Upper lobe of left lung (tissue), 6 donors: ENCODE data around the gene LYZL6. TPM values are rescaled to one million over a fixed set of nuclear protein-coding genes. Genes with fewer than 3 reads are reported as not detected.

Source experiments
- ATAC-seq, 2 donors: fragments of 200-7000 bp; cut with Tn5 transposase; one replicate each; pipeline ENCODE4 v1.9.1; 2022; ENCODE audit warnings: mild to moderate bottlenecking in 2 of 2, moderate library complexity in 2 of 2; ENCODE audit not compliant: low FRiP score in 2 of 2
- DNase-seq, 2 donors: peaks; one replicate each; pipeline ENCODE4 v3.0.0-alpha.2; 2019 to 2020
- H3K27ac ChIP-seq, 4 donors: fragments of 200-600 bp; sonication (generic); one replicate each; pipeline ENCODE4 v1.5.1; 2016 to 2019
- H3K27me3 ChIP-seq, 4 donors: fragments of 200-600 bp; sonication (generic); one replicate each; pipeline ENCODE4 v1.5.1; 2017 to 2019
- H3K36me3 ChIP-seq, 4 donors: fragments of 200-600 bp; sonication (generic); one replicate each; pipeline ENCODE4 v1.5.1; 2016 to 2019
- H3K4me1 ChIP-seq, 4 donors: fragments of 200-600 bp; sonication (generic); one replicate each; pipeline ENCODE4 v1.5.1; 2018 to 2019
- H3K4me3 ChIP-seq, 4 donors: fragments of 200-600 bp; sonication (generic); one replicate each; pipeline ENCODE4 v1.5.1; 2017 to 2019; ENCODE audit warnings: mild to moderate bottlenecking in 2 of 4, moderate library complexity in 1 of 4
- H3K9me3 ChIP-seq, 4 donors: fragments of 200-600 bp; sonication (generic); one replicate each; pipeline ENCODE4 v1.5.1; 2018 to 2019
- CTCF ChIP-seq, 6 experiments: fragments of 450-650 bp in 4 of 6; fragments of 200-600 bp in 2 of 6; sonication (generic) in 2 of 6; IDR thresholded peaks; one replicate each; pipeline ENCODE4 v1.5.1; 2016 to 2019; ENCODE audit warnings: antibody characterized with exemption in 6 of 6
- EP300 ChIP-seq, 4 donors: sonication (generic); formaldehyde crosslinking; IDR thresholded peaks; one replicate each; pipeline ENCODE4 v1.5.1; 2017; ENCODE audit warnings: antibody characterized with exemption in 4 of 4, control low read depth in 2 of 4
- POLR2A ChIP-seq, 4 donors: fragments of 450-650 bp; IDR thresholded peaks; one replicate each; pipeline ENCODE4 v1.5.1; 2016 to 2017; ENCODE audit warnings: antibody characterized with exemption in 4 of 4, mild to moderate bottlenecking in 2 of 4
- POLR2AphosphoS5 ChIP-seq, 2 donors: sonication (generic); formaldehyde crosslinking; IDR thresholded peaks; one replicate each; pipeline ENCODE4 v1.5.1; 2017; ENCODE audit warnings: antibody characterized with exemption in 2 of 2
- WGBS, 2 donors: methylation state at CpG; one replicate each; pipeline ENCODE4 v1.1.5; 2017 to 2018; 5-methylcytosine and 5-hydroxymethylcytosine counted together
- total RNA-seq, 6 donors: library from RNA; depleted of rRNA in 4 of 6; stranded (reverse); fragments of >200 nt in 4 of 6; gene quantifications; one replicate each; pipeline versions ENCODE4 v1.1.0 to v1.2.1, GENCODE V29; 2016 to 2021
- donor health status: DM: no; HTN: no; CAD: no; lungs with moderate emphysema.
- donor health status: DM: no; HTN: yes; CAD: no; lungs with severe emphysema.

The LYZL6 gene
- total RNA-seq, 6 donors from 2014 or later = not detected

- DNase-seq (no peak), ATAC-seq (no peak)
- Histone ChIP-seq H3K27ac (no peak overlapping the region), H3K4me1 (peaks cover 0 to 11% (median 3%) of the 10 kb centered on the region in 4 donors), H3K4me3 (no peak overlapping the region), H3K27me3 (no peaks in the 10 kb centered on the region), H3K9me3 (no peaks in the 10 kb centered on the region), H3K36me3 (no peaks in the 10 kb centered on the region)
- TF ChIP-seq EP300 (IDR thresholded peaks at IDR 0.05) (no peak), POLR2AphosphoS5 (IDR thresholded peaks at IDR 0.05) (no peak), CTCF (IDR thresholded peaks at IDR 0.05) (no peak), POLR2A (IDR thresholded peaks at IDR 0.05) (no peak)
- WGBS, 2 donors = 90 to 93% methylated on average over 6 to 7 of the region's 7 CpGs
Measured at GRCh38 chr17:35977509-35977908, 34.0 kb upstream of the LYZL6 start.

GRCh38 chr17:35973333-35974260, 30.1 kb upstream of the LYZL6 start:
- peak overlapping the region in 3 of 4 donors; percentile 22 to 72 (median 49) for H3K27ac ChIP-seq
- 55 to 63% methylated on average over 10 of the region's 10 CpGs for WGBS, 2 donors
- H3K27me3 ChIP-seq = no peaks in the 10 kb centered on the region
- ATAC-seq (no peak), DNase-seq (no peak)
- H3K4me1 ChIP-seq = peaks cover 4 to 18% (median 5%) of the 10 kb centered on the region in 4 donors
- H3K9me3 ChIP-seq = no peaks in the 10 kb centered on the region
- no peak overlapping the region for H3K4me3 ChIP-seq
- no peak for TF ChIP-seq POLR2AphosphoS5 (IDR thresholded peaks at IDR 0.05)
- TF ChIP-seq POLR2A (IDR thresholded peaks at IDR 0.05) = no peak
- no peak for TF ChIP-seq CTCF (IDR thresholded peaks at IDR 0.05)
- TF ChIP-seq EP300 (IDR thresholded peaks at IDR 0.05) = no peak
- no peaks in the 10 kb centered on the region for H3K36me3 ChIP-seq

GRCh38 chr17:35972945-35973332, 29.4 kb upstream of the LYZL6 start:
- 71 to 80% methylated on average over 4 of the region's 4 CpGs for WGBS, 2 donors
- peaks cover 4 to 18% (median 5%) of the 10 kb centered on the region in 4 donors for H3K4me1 ChIP-seq
- no peak for ATAC-seq
- no peaks in the 10 kb centered on the region for H3K9me3 ChIP-seq
- no peaks in the 10 kb centered on the region for H3K27me3 ChIP-seq
- H3K27ac ChIP-seq = peak overlapping the region in 3 of 4 donors; percentile 49 to 72 (median 49)
- no peak overlapping the region for H3K4me3 ChIP-seq
- no peak for DNase-seq
- H3K36me3 ChIP-seq = no peaks in the 10 kb centered on the region
- no peak for TF ChIP-seq CTCF (IDR thresholded peaks at IDR 0.05)
- no peak for TF ChIP-seq POLR2AphosphoS5 (IDR thresholded peaks at IDR 0.05)
- TF ChIP-seq EP300 (IDR thresholded peaks at IDR 0.05) = no peak
- TF ChIP-seq POLR2A (IDR thresholded peaks at IDR 0.05) = no peak

GRCh38 chr17:35972535-35972934, 29.0 kb upstream of the LYZL6 start:
- Histone ChIP-seq H3K4me1 (peaks cover 4 to 18% (median 5%) of the 10 kb centered on the region in 4 donors), H3K36me3 (no peaks in the 10 kb centered on the region), H3K4me3 (no peak overlapping the region), H3K27me3 (no peaks in the 10 kb centered on the region), H3K9me3 (no peaks in the 10 kb centered on the region), H3K27ac (peak overlapping the region in 3 of 4 donors; percentile 49 to 72 (median 49))
- ATAC-seq = no peak
- no peak for DNase-seq
- TF ChIP-seq EP300 (IDR thresholded peaks at IDR 0.05) (no peak), POLR2A (IDR thresholded peaks at IDR 0.05) (no peak), CTCF (IDR thresholded peaks at IDR 0.05) (no peak), POLR2AphosphoS5 (IDR thresholded peaks at IDR 0.05) (no peak)
- WGBS, 2 donors = 89% methylated on average over 6 of the region's 6 CpGs
